H1 (cell line): Measurements from ENCODE around the gene ABHD6. TPM values are rescaled to one million over a fixed set of nuclear protein-coding genes. Genes with fewer than 3 reads are reported as not detected.

Source experiments
- BCL11A ChIP-seq, 2 experiments: IDR thresholded peaks; one replicate each; pipeline ENCODE4 v1.6.1; 2011; ENCODE audit warnings: low read depth in 2 of 2, low read length in 2 of 2, mild to moderate bottlenecking in 2 of 2
- CREB1 ChIP-seq: IDR thresholded peaks from 2 replicates; pipeline ENCODE4 v1.6.1; 2012; ENCODE audit warnings: inconsistent platforms
- FOSL1 ChIP-seq: IDR thresholded peaks from 2 replicates; pipeline ENCODE4 v1.6.1; 2011; ENCODE audit warnings: mild to moderate bottlenecking, low read depth, low read length, moderate library complexity; ENCODE audit not compliant: insufficient read depth
- KDM1A ChIP-seq: fragments of 200-600, 300-600 bp; sonication (generic); IDR thresholded peaks from 2 replicates; pipeline ENCODE4 v1.7.1; 2016; ENCODE audit warnings: mild to moderate bottlenecking, low read length, borderline replicate concordance
- KDM4A ChIP-seq: IDR thresholded peaks from one replicate; pipeline ENCODE4 v1.7.1; 2012; ENCODE audit warnings: low read depth, mild to moderate bottlenecking, moderate library complexity, low read length, inconsistent platforms; ENCODE audit not compliant: severe bottlenecking
- NRF1 ChIP-seq: IDR thresholded peaks from 2 replicates; pipeline ENCODE4 v1.6.1; 2011; ENCODE audit warnings: mild to moderate bottlenecking, low read depth, low read length, improper control_type of control experiment
- POLR2A ChIP-seq, 2 experiments: IDR thresholded peaks; 1 replicate in 1 of 2; 2 replicates in 1 of 2; pipeline ENCODE4 v1.6.1; 2011; ENCODE audit warnings: low read depth in 2 of 2, low read length in 2 of 2, mild to moderate bottlenecking in 2 of 2; ENCODE audit errors: control extremely low read depth in 1 of 2
- SIX5 ChIP-seq: IDR thresholded peaks from 2 replicates; pipeline ENCODE4 v1.6.1; 2011; ENCODE audit warnings: mild to moderate bottlenecking, low read depth, low read length
- SUZ12 ChIP-seq: fragments of 200-600 bp; sonication (generic); IDR thresholded peaks from 2 replicates; pipeline ENCODE4 v1.6.1; 2012; ENCODE audit warnings: mild to moderate bottlenecking, inconsistent platforms, low read length, moderate library complexity, mixed read lengths
- TEAD4 ChIP-seq: IDR thresholded peaks from 2 replicates; pipeline ENCODE4 v1.6.1; 2012; ENCODE audit warnings: low read depth, low read length, inconsistent platforms, mixed read lengths
- YY1 ChIP-seq: IDR thresholded peaks from 2 replicates; pipeline ENCODE4 v1.6.1; 2011; ENCODE audit warnings: low read depth, mild to moderate bottlenecking, low read length
- polyA plus RNA-seq, 7 experiments: library from polyadenylated mRNA; depleted of rRNA in 3 of 7; stranded (reverse) in 5 of 7; unstranded in 2 of 7; fragments of >200 nt in 5 of 7; fragments of 200-250 nt in 2 of 7; gene quantifications; 1 replicate in 5 of 7; 2 replicates in 1 of 7; 4 replicates in 1 of 7; pipeline versions ENCODE4 v1.2.1 to v1.2.3, GENCODE V29; 2011 to 2013; ENCODE audit warnings: missing spikeins in 2 of 7, mixed read lengths in 2 of 7
- total RNA-seq: library from RNA; stranded (reverse); fragmentation: NEBNext Ultra II Directional; extraction: Animal tissue kit (Norgen Biotek cat#: 25700); gene quantifications from 2 replicates; pipeline ENCODE4 v1.2.1, GENCODE V29; 2021
- TF ChIP-seq, protein P1 (sequence below): fragments of 300-600 bp; sonication (generic); IDR thresholded peaks from 2 replicates; pipeline ENCODE4 v1.7.1; 2012; ENCODE audit warnings: low read length, moderate library complexity, mild to moderate bottlenecking, inconsistent platforms; ENCODE audit not compliant: insufficient replicate concordance

Gene ABHD6
- total and polyA plus RNA-seq, 2 of the 8 experiments (the other 6 are each of a cell fraction or from before 2014, with no cell fraction given), result 5.9 to 6.6 TPM

DNA sequence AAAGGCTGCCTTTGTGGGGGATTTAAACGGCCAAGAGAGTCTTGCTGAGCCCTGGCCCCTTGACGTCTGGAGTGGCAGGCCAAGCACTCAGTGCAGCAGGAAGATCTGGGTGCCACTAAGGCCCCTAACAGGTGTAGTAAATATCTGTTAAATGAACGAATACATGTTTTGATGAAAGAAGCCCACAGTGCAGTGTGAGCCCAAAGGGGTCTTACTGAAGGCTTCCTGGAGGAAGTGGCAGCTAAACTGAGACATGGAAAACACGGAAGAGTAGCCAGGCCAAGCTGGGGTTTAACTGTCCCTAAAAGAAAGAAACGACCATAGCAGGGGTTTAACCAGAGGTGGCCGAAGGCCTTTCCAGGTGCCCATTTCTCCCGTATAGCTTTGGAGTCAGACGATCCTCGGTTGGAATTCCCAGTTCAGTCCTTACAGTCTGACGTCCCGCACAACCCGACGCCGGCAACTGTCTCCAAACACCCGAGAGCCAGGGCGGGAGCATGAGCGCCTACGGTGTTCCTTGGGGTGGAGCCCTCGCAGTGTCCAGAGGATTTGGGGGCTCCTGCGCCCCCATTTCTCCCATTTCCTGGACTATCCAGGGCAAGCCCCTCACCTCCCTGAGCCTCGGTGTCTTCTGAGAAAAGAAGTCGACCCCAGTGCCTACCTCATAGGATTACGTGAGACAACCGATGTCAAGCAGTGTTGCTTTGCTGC is 910 bp upstream of the ABHD6 start (continued):
- TF ChIP-seq, protein P1, sequence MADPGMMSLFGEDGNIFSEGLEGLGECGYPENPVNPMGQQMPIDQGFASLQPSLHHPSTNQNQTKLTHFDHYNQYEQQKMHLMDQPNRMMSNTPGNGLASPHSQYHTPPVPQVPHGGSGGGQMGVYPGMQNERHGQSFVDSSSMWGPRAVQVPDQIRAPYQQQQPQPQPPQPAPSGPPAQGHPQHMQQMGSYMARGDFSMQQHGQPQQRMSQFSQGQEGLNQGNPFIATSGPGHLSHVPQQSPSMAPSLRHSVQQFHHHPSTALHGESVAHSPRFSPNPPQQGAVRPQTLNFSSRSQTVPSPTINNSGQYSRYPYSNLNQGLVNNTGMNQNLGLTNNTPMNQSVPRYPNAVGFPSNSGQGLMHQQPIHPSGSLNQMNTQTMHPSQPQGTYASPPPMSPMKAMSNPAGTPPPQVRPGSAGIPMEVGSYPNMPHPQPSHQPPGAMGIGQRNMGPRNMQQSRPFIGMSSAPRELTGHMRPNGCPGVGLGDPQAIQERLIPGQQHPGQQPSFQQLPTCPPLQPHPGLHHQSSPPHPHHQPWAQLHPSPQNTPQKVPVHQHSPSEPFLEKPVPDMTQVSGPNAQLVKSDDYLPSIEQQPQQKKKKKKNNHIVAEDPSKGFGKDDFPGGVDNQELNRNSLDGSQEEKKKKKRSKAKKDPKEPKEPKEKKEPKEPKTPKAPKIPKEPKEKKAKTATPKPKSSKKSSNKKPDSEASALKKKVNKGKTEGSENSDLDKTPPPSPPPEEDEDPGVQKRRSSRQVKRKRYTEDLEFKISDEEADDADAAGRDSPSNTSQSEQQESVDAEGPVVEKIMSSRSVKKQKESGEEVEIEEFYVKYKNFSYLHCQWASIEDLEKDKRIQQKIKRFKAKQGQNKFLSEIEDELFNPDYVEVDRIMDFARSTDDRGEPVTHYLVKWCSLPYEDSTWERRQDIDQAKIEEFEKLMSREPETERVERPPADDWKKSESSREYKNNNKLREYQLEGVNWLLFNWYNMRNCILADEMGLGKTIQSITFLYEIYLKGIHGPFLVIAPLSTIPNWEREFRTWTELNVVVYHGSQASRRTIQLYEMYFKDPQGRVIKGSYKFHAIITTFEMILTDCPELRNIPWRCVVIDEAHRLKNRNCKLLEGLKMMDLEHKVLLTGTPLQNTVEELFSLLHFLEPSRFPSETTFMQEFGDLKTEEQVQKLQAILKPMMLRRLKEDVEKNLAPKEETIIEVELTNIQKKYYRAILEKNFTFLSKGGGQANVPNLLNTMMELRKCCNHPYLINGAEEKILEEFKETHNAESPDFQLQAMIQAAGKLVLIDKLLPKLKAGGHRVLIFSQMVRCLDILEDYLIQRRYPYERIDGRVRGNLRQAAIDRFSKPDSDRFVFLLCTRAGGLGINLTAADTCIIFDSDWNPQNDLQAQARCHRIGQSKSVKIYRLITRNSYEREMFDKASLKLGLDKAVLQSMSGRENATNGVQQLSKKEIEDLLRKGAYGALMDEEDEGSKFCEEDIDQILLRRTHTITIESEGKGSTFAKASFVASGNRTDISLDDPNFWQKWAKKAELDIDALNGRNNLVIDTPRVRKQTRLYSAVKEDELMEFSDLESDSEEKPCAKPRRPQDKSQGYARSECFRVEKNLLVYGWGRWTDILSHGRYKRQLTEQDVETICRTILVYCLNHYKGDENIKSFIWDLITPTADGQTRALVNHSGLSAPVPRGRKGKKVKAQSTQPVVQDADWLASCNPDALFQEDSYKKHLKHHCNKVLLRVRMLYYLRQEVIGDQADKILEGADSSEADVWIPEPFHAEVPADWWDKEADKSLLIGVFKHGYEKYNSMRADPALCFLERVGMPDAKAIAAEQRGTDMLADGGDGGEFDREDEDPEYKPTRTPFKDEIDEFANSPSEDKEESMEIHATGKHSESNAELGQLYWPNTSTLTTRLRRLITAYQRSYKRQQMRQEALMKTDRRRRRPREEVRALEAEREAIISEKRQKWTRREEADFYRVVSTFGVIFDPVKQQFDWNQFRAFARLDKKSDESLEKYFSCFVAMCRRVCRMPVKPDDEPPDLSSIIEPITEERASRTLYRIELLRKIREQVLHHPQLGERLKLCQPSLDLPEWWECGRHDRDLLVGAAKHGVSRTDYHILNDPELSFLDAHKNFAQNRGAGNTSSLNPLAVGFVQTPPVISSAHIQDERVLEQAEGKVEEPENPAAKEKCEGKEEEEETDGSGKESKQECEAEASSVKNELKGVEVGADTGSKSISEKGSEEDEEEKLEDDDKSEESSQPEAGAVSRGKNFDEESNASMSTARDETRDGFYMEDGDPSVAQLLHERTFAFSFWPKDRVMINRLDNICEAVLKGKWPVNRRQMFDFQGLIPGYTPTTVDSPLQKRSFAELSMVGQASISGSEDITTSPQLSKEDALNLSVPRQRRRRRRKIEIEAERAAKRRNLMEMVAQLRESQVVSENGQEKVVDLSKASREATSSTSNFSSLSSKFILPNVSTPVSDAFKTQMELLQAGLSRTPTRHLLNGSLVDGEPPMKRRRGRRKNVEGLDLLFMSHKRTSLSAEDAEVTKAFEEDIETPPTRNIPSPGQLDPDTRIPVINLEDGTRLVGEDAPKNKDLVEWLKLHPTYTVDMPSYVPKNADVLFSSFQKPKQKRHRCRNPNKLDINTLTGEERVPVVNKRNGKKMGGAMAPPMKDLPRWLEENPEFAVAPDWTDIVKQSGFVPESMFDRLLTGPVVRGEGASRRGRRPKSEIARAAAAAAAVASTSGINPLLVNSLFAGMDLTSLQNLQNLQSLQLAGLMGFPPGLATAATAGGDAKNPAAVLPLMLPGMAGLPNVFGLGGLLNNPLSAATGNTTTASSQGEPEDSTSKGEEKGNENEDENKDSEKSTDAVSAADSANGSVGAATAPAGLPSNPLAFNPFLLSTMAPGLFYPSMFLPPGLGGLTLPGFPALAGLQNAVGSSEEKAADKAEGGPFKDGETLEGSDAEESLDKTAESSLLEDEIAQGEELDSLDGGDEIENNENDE, result no peak
- TF ChIP-seq POLR2A (IDR thresholded peaks at IDR 0.05; ENCODE audit: control extremely low read depth in 1 of 2, low read depth in 2 of 2, low read length in 2 of 2) (no peak), BCL11A (IDR thresholded peaks at IDR 0.05; ENCODE audit: low read depth in 2 of 2, low read length in 2 of 2) (no peak), SIX5 (no peak), YY1 (no peak), KDM4A (peak; percentile 51), FOSL1 (no peak), CREB1 (peak; percentile 39; the same call in 1 of the 2 replicates), SUZ12 (no peak), KDM1A (no peak), NRF1 (no peak), TEAD4 (no peak)
